Breast epithelium (tissue), 4 donors: ENCODE data around the gene METTL23. TPM values are rescaled to one million over a fixed set of nuclear protein-coding genes. Genes with fewer than 3 reads are reported as not detected.
A peak's percentile ranks its signal among the peaks of the same experiment; 100 is the strongest.
"Not testable (repeated sequence)": the region's sequence is repeated elsewhere in the genome, so short reads cannot be mapped to it uniquely, and the experiment has no call there.

Experiments used
- DNase-seq, 2 donors: peaks; one replicate each; pipeline ENCODE4 v3.0.0-alpha.2; 2019; ENCODE audit warnings: low spot score in 2 of 2
- H3K27ac ChIP-seq, 2 donors: fragments of 200-600 bp; sonication (generic) in 1 of 2; one replicate each; pipeline ENCODE4 v1.5.1; 2016 to 2019; ENCODE audit warnings: mild to moderate bottlenecking in 1 of 2
- H3K27me3 ChIP-seq, 2 donors: fragments of 200-600 bp; sonication (generic) in 1 of 2; one replicate each; pipeline versions ENCODE4 v1.5.1 to v1.6.0; 2017 to 2019; ENCODE audit warnings: control low read depth in 1 of 2, mild to moderate bottlenecking in 1 of 2
- H3K36me3 ChIP-seq: fragments of 200-600 bp; one replicate; pipeline ENCODE4 v1.5.1; 2019
- H3K4me1 ChIP-seq, 2 donors: fragments of 200-600 bp; sonication (generic); one replicate each; pipeline ENCODE4 v1.5.1; 2016 to 2019; ENCODE audit warnings: control low read depth in 1 of 2
- H3K4me3 ChIP-seq, 3 donors: fragments of 200-600 bp; sonication (generic); 1 replicate in 2 of 3; 2 replicates in 1 of 3; pipeline ENCODE4 v1.5.1; 2016 to 2019; ENCODE audit warnings: mild to moderate bottlenecking in 3 of 3, moderate library complexity in 2 of 3
- H3K9me3 ChIP-seq, 2 donors: fragments of 200-600 bp; sonication (generic) in 1 of 2; one replicate each; pipeline ENCODE4 v1.5.1; 2016 to 2019; ENCODE audit warnings: control low read depth in 1 of 2
- CTCF ChIP-seq, 3 donors: fragments of 450-650 bp; IDR thresholded peaks; one replicate each; pipeline ENCODE4 v1.5.1; 2016 to 2017; ENCODE audit warnings: antibody characterized with exemption in 3 of 3, mild to moderate bottlenecking in 3 of 3, moderate library complexity in 3 of 3
- POLR2A ChIP-seq: fragments of 450-650 bp; IDR thresholded peaks from one replicate; pipeline ENCODE4 v1.6.1; 2016; ENCODE audit warnings: antibody characterized with exemption, mild to moderate bottlenecking, moderate library complexity
- POLR2AphosphoS5 ChIP-seq, 3 donors: sonication (generic); formaldehyde crosslinking; IDR thresholded peaks; one replicate each; pipeline ENCODE4 v1.6.1; 2017; ENCODE audit warnings: antibody characterized with exemption in 3 of 3
- intact Hi-C: fragments of 100-400 bp; cut with DNase I; formaldehyde crosslinking; loops from one replicate; pipeline ENCODE4 v1.15.1; 2023; ENCODE audit warnings: low total_unique reads
- total RNA-seq, 3 donors: library from RNA; depleted of rRNA; stranded (reverse); fragments of >200 nt; gene quantifications; one replicate each; pipeline ENCODE4 v1.1.0, GENCODE V29; 2016

The METTL23 gene
- total RNA-seq, 3 donors from 2014 or later: 25.6 to 47.7 (median 28.5) TPM

GRCh38 chr17:76740329-76741118 is 13.9 kb downstream of the METTL23 start:
- intact Hi-C loops: no loop called here
- H3K4me3 ChIP-seq: no peak overlapping the region
- no peaks in the 10 kb centered on the region for H3K36me3 ChIP-seq
- no peak for DNase-seq
- H3K27ac ChIP-seq: no peak overlapping the region
- H3K9me3 ChIP-seq: no peaks in the 10 kb centered on the region
- TF ChIP-seq POLR2AphosphoS5 (IDR thresholded peaks at IDR 0.05): no peak
- no peak for TF ChIP-seq CTCF (IDR thresholded peaks at IDR 0.05)
- TF ChIP-seq POLR2A: no peak
- H3K27me3 ChIP-seq: no peaks in the 10 kb centered on the region
- H3K4me1 ChIP-seq: peaks cover 0 to 7% of the 10 kb centered on the region in 2 donors

DNA sequence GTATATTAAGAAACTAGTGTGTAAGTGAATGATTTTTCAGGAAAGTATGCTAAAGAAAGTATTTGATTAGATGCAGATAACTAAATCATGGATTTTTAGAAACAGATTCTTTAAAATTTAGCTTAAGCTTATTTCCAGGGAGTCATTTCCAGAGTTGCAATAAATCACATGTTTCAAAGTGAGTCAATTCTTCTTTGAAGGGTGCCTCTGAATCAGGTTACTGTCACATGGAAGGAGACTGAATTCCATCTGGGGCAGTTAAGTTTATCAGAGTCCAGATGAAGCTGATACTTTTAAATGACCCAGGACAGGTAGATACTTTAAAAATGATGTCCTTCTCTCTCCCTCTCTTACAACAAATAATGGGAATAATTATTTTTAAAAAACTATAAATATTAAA is 16.3 kb downstream of the METTL23 start:
- Histone ChIP-seq H3K4me1 (peaks cover 0 to 7% of the 10 kb centered on the region in 2 donors), H3K9me3 (no peaks in the 10 kb centered on the region), H3K4me3 (no peak overlapping the region), H3K36me3 (no peaks in the 10 kb centered on the region), H3K27ac (no peak overlapping the region), H3K27me3 (no peaks in the 10 kb centered on the region)
- intact Hi-C loops: no loop called here
- no peak for DNase-seq
- TF ChIP-seq POLR2AphosphoS5 (IDR thresholded peaks at IDR 0.05): no peak
- no peak for TF ChIP-seq CTCF (IDR thresholded peaks at IDR 0.05)
- TF ChIP-seq POLR2A: no peak

DNA sequence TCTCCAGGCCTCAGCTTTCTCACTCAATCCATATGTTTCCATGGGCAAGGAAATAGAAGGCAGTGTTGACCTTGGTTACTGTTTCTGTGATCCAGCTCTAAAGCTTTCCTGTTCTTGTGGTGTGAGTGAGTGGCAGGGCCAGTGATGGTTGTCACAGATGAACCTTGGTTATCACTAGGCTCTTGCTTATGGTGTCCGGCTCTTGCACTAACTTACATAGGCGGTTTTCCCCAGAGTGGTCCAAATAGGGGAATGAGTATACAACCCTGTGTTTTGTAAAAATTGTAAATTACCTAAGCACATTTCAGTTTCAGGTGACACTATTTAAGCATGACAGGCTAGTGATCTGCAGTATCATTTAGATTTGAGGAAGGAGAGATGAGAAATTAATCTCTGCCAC is 18.1 kb downstream of the METTL23 start:
- no peak overlapping the region for H3K27ac ChIP-seq
- no peaks in the 10 kb centered on the region for H3K27me3 ChIP-seq
- DNase-seq: no peak
- intact Hi-C loops: no loop called here
- H3K9me3 ChIP-seq: no peaks in the 10 kb centered on the region
- no peak overlapping the region for H3K4me3 ChIP-seq
- no peaks in the 10 kb centered on the region for H3K4me1 ChIP-seq
- no peak for TF ChIP-seq POLR2A
- no peak for TF ChIP-seq CTCF (IDR thresholded peaks at IDR 0.05)
- no peak for TF ChIP-seq POLR2AphosphoS5 (IDR thresholded peaks at IDR 0.05)
- no peaks in the 10 kb centered on the region for H3K36me3 ChIP-seq

- H3K4me1 ChIP-seq, H3K27ac ChIP-seq, H3K36me3 ChIP-seq, intact Hi-C loops, H3K9me3 ChIP-seq, H3K27me3 ChIP-seq, H3K4me3 ChIP-seq, DNase-seq: not testable (repeated sequence)
Measured at GRCh38 chr17:76745785-76746184, 19.1 kb downstream of the METTL23 start.

- H3K27ac ChIP-seq: peak overlapping the region in 1 of 2 donors; percentile 60
- H3K27me3 ChIP-seq: no peaks in the 10 kb centered on the region
- TF ChIP-seq POLR2AphosphoS5 (IDR thresholded peaks at IDR 0.05): no peak
- no peak for TF ChIP-seq CTCF (IDR thresholded peaks at IDR 0.05)
- no peak for TF ChIP-seq POLR2A
- H3K9me3 ChIP-seq: no peaks in the 10 kb centered on the region
- H3K4me1 ChIP-seq: no peaks in the 10 kb centered on the region
- no peaks in the 10 kb centered on the region for H3K36me3 ChIP-seq
- DNase-seq: no peak
- intact Hi-C loops: no loop called here
- no peak overlapping the region for H3K4me3 ChIP-seq
Measured at GRCh38 chr17:76747716-76748363, 21.2 kb downstream of the METTL23 start.
